ENCODE measurements around the gene TEKT5.

DNA sequence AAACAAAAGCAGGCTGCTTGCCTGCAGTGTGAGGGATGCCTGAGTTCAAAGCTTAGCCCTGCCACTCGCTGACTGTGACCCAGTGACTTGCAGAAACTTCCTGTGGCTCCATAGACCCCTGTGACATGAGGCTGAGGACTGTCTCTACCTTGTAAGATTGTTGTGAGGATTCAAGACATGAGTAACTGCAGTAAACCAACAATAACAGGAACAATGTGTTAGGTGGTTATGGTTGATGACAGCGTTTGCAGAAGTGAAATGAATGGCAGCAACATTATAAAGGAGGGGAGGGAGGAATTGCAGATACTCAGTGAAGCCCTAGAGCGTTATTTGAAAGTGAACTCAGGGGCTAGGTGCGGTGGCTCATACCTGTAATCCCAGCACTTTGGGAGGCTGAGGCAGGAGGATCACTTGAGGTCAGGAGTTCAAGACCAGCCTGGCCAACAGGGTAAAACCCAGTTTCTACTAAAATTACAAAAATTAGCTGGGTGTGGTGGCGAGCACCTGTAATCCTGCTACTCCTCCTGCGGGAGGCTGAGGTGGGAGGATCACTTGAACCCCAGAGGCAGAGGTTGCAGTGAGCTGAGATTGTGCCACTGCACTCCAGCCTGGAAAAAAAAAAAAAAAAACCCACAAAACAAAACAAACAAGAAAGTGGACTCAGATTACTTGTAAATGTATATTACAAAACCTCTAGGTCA lies 80.8 kb downstream of the TEKT5 start:
- TF ChIP-seq POLR2A (IDR thresholded peaks at IDR 0.05) (no peak), CTCF (IDR thresholded peaks at IDR 0.05) (no peak), POLR2AphosphoS5 (IDR thresholded peaks at IDR 0.05) (no peak)

Data from stomach (tissue), 4 donors.